Stimulated activated naive CD4-positive, alpha-beta T cell treated with Interleukin-2 at 50 U/mL for 16 hours (primary cell): Measurements from ENCODE around the gene SBF2.
"Not testable (repeated sequence)": the region's sequence is repeated elsewhere in the genome, so short reads cannot be mapped to it uniquely, and the experiment has no call there.

Experiments
- DNase-seq: peaks from one replicate; lab custom pipeline; 2025; lab: John Stamatoyannopoulos, UW

The SBF2 gene

GRCh38 chr11:9747229-9747628, 546.8 kb downstream of the SBF2 start:
- no peak for DNase-seq

GRCh38 chr11:9745411-9746211, 548.4 kb downstream of the SBF2 start:
- DNase-seq = no peak

GRCh38 chr11:9743512-9743911, 550.5 kb downstream of the SBF2 start:
- not testable (repeated sequence) for DNase-seq

DNA sequence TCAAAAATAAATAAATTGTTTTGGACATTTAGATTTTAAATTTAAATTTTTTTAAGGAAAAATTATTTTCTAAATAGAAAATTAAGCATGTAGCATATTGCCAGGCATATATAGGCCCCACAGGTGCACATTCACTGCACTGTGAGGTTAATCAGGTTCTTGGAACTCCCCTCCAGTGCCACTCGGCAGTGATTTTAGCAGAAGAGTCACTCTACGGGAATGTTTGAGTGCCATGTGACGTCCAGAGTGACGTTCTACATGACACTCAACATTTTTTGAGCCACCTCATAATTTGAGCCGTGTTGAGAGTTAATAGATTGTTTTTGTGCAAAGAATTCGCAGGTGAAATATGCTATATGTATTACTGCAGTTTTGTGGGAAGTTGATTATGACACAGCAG, 552.8 kb downstream of the SBF2 start:
- DNase-seq = no peak

GRCh38 chr11:9740202-9740883, 553.7 kb downstream of the SBF2 start:
- DNase-seq = no peak

- DNase-seq = no peak
Observed at GRCh38 chr11:9739123-9739900, 554.7 kb downstream of the SBF2 start.

DNA sequence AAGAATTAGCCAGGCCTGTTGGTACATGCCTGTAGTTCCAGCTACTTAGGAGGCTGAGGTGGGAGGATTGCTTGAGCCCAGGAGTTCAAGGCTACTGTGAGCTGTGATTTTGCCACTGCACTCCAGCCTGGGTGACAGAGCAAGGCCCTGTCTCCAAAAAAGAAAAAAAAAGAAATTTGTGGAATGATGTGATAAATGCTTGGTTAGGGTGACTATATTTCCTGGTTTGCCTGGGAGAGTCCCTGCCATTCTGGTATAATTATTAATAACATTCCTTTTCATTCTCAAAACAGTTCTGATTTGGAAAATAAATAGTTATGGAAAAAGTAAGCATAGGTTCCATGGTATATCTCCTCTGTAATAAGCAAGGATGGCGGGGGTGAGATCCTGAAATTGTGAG, 555.3 kb downstream of the SBF2 start:
- DNase-seq = no peak

DNA sequence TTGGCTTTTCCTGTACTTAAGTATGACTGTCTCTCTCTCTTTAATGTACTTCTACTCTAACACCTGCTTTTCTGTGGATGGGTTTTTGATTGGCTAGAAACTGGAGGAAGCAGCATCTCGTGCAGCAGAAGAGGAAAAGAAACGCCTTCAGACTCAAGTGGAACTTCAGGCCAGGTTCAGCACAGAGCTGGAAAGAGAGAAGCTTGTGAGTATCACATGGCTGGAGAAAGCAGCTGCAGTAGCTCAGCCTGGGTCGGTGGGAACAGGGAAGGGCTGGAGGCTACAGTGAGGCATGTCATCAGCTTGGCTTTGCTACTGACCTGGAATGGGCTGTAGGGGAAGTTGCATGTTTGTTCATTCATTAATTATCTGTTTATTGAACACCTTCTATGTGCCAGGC, 555.9 kb downstream of the SBF2 start:
- no peak for DNase-seq

- no peak for DNase-seq
Observed at GRCh38 chr11:9736365-9736764, 557.7 kb downstream of the SBF2 start.

DNA sequence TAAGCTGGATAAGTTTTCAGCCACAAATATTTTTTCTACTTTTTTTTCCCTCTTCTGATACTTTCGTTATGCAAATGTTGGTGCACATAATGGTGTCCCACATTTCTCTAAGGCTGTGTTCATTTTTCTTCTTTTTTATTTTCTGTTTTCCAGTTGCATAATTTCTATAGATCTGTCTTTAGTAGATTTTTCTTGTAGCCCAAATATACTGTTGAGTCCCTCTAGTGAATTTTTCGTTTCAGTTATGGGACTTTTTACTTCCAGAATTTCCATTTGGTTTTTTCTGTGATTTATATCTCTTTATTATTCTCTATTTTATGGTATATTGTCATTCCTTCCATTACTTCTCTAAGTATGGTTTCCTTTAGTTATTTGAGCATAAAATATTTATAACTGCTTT, 558.1 kb downstream of the SBF2 start:
- DNase-seq = no peak

DNA sequence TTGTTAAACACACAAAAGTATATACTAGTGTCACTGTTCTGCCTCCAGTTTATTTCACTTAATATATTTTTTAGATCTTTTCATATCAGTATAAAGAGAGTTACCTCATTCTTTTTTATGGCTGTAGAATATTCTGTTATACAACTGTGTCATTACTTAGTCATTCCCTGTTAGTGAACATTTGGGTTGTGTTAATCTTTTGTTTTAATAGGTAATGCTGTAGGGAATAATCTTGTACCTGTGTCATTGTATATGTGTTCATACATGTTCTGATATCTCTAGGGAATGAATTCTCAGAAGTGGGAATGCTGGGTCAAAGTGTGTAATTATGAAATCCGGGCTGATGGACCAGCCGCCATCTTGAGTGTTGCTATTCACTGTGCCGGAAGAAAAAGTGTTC, 558.8 kb downstream of the SBF2 start:
- no peak for DNase-seq

DNA sequence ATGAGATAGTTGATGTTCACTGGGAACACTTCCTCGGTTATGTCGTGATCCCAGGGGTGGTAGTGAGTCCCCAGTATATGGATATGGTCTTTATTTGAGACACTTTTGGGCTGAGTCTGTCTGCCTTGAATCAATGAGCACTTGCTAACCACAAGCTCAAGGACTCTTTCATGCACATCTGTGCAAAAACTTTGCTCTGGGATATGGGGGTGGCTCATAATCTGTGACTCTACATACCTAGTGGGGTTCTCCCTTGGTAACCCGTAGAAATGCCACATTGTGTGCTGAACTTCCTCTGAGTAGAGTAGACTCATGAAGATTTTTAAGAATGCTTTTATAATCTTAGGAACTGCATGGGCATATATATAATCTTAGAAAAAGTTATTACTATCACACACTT, 560.8 kb downstream of the SBF2 start:
- DNase-seq = no peak

DNA sequence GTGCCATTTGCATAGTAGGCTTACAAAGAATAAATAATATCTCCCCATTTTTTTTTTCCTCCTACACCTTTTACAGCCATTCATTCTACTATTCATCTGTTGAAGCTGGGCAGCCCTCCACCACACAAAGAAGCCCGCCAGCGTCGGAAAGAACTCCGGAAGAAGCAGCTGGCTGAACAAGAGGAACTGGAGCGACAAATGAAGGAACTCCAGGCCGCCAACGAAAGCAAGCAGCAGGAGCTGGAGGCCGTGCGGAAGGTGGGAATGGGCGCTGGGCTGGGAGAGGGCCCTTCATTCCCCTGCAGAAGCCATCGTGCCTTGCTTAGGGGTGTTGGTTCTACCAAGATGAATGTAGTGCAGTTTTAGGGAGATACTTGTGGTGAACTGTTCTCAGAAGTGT, 561.6 kb downstream of the SBF2 start:
- no peak for DNase-seq

DNA sequence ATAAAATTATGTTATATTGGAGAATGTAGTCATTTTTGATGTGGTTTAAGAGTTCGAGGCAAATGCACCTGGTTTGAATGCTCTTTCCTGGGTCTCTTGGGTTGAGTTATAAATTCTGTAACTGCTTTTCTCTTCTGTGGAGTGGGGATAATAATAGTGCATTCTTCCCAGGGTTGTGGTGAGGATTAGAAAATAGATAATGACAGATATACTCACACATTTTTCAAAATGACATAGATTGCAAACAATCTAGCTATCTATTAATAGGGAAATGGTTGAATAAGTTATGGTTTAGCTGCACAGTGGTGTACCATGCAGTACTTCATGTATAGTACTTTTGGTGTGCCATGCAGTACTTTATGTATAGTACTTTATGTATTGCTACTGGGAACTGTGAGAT, 562.8 kb downstream of the SBF2 start:
- DNase-seq = no peak
